Thyroid gland (tissue), 4 donors: ENCODE results near the gene TTLL10. TPM values are rescaled to one million over a fixed set of nuclear protein-coding genes. Genes with fewer than 3 reads are reported as not detected.

ENCODE experiments used
- DNase-seq, 2 donors: peaks; one replicate each; pipeline ENCODE4 v3.0.0-alpha.2; 2019
- H3K27ac ChIP-seq, 3 donors: fragments of 200-600 bp; sonication (generic); 1 replicate in 2 of 3; 2 replicates in 1 of 3; pipeline ENCODE4 v1.5.1; 2016 to 2019; ENCODE audit warnings: mild to moderate bottlenecking in 1 of 3, moderate library complexity in 1 of 3
- H3K27me3 ChIP-seq: fragments of 200-600 bp; sonication (generic); one replicate; pipeline ENCODE4 v1.5.1; 2019
- H3K36me3 ChIP-seq, 2 donors: fragments of 200-600 bp; sonication (generic); one replicate each; pipeline ENCODE4 v1.5.1; 2016 to 2019
- H3K4me1 ChIP-seq, 2 donors: fragments of 200-600 bp; sonication (generic); one replicate each; pipeline ENCODE4 v1.5.1; 2017 to 2019
- H3K4me3 ChIP-seq, 3 donors: fragments of 200-600 bp; sonication (generic); replicated peaks in 1 of 3; 1 replicate in 2 of 3; 2 replicates in 1 of 3; pipeline ENCODE4 v1.5.1; 2016; ENCODE audit warnings: mild to moderate bottlenecking in 1 of 3
- H3K9me3 ChIP-seq: fragments of 200-600 bp; sonication (generic); one replicate; pipeline ENCODE4 v1.5.1; 2017
- CTCF ChIP-seq, 6 experiments: fragments of 200-600 bp in 3 of 6; fragments of 450-650 bp in 3 of 6; sonication (generic) in 3 of 6; IDR thresholded peaks; one replicate each; pipeline ENCODE4 v1.5.1; 2016 to 2019; ENCODE audit warnings: antibody characterized with exemption in 6 of 6, mild to moderate bottlenecking in 2 of 6, inconsistent platforms in 1 of 6, moderate library complexity in 1 of 6
- POLR2A ChIP-seq, 2 donors: fragments of 450-650 bp; IDR thresholded peaks; one replicate each; pipeline ENCODE4 v1.6.1; 2017; ENCODE audit warnings: antibody characterized with exemption in 2 of 2, mild to moderate bottlenecking in 2 of 2, moderate library complexity in 1 of 2
- WGBS, 2 donors: methylation state at CpG; one replicate each; pipeline ENCODE4 v1.1.5; 2017; 5-methylcytosine and 5-hydroxymethylcytosine counted together
- intact Hi-C: fragments of 100-400 bp; cut with DNase I; formaldehyde crosslinking; loops from one replicate; pipeline ENCODE4 v1.15.1; 2023
- total RNA-seq, 4 donors: library from RNA; depleted of rRNA; stranded (reverse); fragments of >200 nt; gene quantifications; one replicate each; pipeline ENCODE4 v1.2.3, GENCODE V29; 2016

TTLL10 gene
- total RNA-seq, 4 donors from 2014 or later = 0.13 to 0.29 TPM; not detected in 2

GRCh38 chr1:1215881-1216605, 42.4 kb downstream of the TTLL10 start:
- DNase-seq = no peak
- Histone ChIP-seq H3K36me3 (peaks cover 26 to 36% of the 10 kb centered on the region in 2 donors), H3K27ac (no peak overlapping the region), H3K4me3 (no peak overlapping the region), H3K27me3 (no peaks in the 10 kb centered on the region), H3K4me1 (no peaks in the 10 kb centered on the region), H3K9me3 (no peaks in the 10 kb centered on the region)
- TF ChIP-seq CTCF (IDR thresholded peaks at IDR 0.05) = no peak
- TF ChIP-seq POLR2A (IDR thresholded peaks at IDR 0.05) = no peak
- 89 to 97% methylated on average over 5 to 6 of the region's 21 CpGs for WGBS, 2 donors
- intact Hi-C loops = no loop called here

GRCh38 chr1:1216770-1217620, 43.3 kb downstream of the TTLL10 start:
- Histone ChIP-seq H3K9me3 (no peaks in the 10 kb centered on the region), H3K4me1 (no peaks in the 10 kb centered on the region), H3K27me3 (no peaks in the 10 kb centered on the region), H3K36me3 (peaks cover 36 to 44% of the 10 kb centered on the region in 2 donors), H3K4me3 (no peak overlapping the region), H3K27ac (peak overlapping the region in 1 of 3 donors; percentile 2)
- DNase-seq = no peak
- 91 to 93% methylated on average over 71 to 73 of the region's 74 CpGs for WGBS, 2 donors
- intact Hi-C loops = no loop called here
- no peak for TF ChIP-seq POLR2A (IDR thresholded peaks at IDR 0.05)
- no peak for TF ChIP-seq CTCF (IDR thresholded peaks at IDR 0.05)

- Histone ChIP-seq H3K4me3 (no peak overlapping the region), H3K4me1 (no peaks in the 10 kb centered on the region), H3K27ac (no peak overlapping the region), H3K36me3 (peaks cover 44 to 53% of the 10 kb centered on the region in 2 donors), H3K9me3 (no peaks in the 10 kb centered on the region), H3K27me3 (no peaks in the 10 kb centered on the region)
- TF ChIP-seq POLR2A (IDR thresholded peaks at IDR 0.05) (no peak), CTCF (IDR thresholded peaks at IDR 0.05) (no peak)
- DNase-seq = no peak
- WGBS, 2 donors = 94 to 97% methylated on average over 44 to 52 of the region's 52 CpGs
- intact Hi-C loops = no loop called here
Observed at GRCh38 chr1:1217621-1218523, 44.2 kb downstream of the TTLL10 start.

- Histone ChIP-seq H3K9me3 (no peaks in the 10 kb centered on the region), H3K27ac (no peak overlapping the region), H3K4me1 (no peaks in the 10 kb centered on the region), H3K27me3 (no peaks in the 10 kb centered on the region), H3K4me3 (no peak overlapping the region), H3K36me3 (peaks cover 52 to 61% of the 10 kb centered on the region in 2 donors)
- TF ChIP-seq CTCF (IDR thresholded peaks at IDR 0.05) = no peak
- no peak for TF ChIP-seq POLR2A (IDR thresholded peaks at IDR 0.05)
- intact Hi-C loops = no loop called here
- WGBS, 2 donors = 89 to 95% methylated on average over 15 to 29 of the region's 36 CpGs
- DNase-seq = no peak
Observed at GRCh38 chr1:1218524-1219200, 45.0 kb downstream of the TTLL10 start.
